ENCODE measurements around the gene SZRD1.
A peak's percentile ranks its signal among the peaks of the same experiment; 100 is the strongest.

The SZRD1 gene

GRCh38 chr1:16397120-16397519, 30.1 kb downstream of the SZRD1 start:
- no peak for DNase-seq

- no peak for DNase-seq
Measured at GRCh38 chr1:16398371-16398953, 31.4 kb downstream of the SZRD1 start.

GRCh38 chr1:16402742-16403141, 35.7 kb downstream of the SZRD1 start:
- DNase-seq: no peak

GRCh38 chr1:16405441-16405840, 38.4 kb downstream of the SZRD1 start:
- no peak for DNase-seq

GRCh38 chr1:16406868-16407267, 39.8 kb downstream of the SZRD1 start:
- DNase-seq: no peak

- no peak for DNase-seq
Measured at GRCh38 chr1:16409536-16410152, 42.6 kb downstream of the SZRD1 start.

- no peak for DNase-seq
Measured at GRCh38 chr1:16410803-16411202, 43.8 kb downstream of the SZRD1 start.

GRCh38 chr1:16413191-16413590, 46.1 kb downstream of the SZRD1 start:
- DNase-seq: no peak

GRCh38 chr1:16418823-16419425, 51.9 kb downstream of the SZRD1 start:
- DNase-seq: no peak

GRCh38 chr1:16420424-16421118, 53.5 kb downstream of the SZRD1 start:
- peak; percentile 75 for DNase-seq

- DNase-seq: no peak
Measured at GRCh38 chr1:16421201-16421600, 54.2 kb downstream of the SZRD1 start.

GRCh38 chr1:16422041-16422440, 55.0 kb downstream of the SZRD1 start:
- no peak for DNase-seq

- no peak for DNase-seq
Measured at GRCh38 chr1:16425125-16426025, 58.3 kb downstream of the SZRD1 start.

- no peak for DNase-seq
Measured at GRCh38 chr1:16430606-16431005, 63.6 kb downstream of the SZRD1 start.

GRCh38 chr1:16433030-16433429, 66.0 kb downstream of the SZRD1 start:
- DNase-seq: no peak

GRCh38 chr1:16434007-16434406, 67.0 kb downstream of the SZRD1 start:
- no peak for DNase-seq

- DNase-seq: no peak
Measured at GRCh38 chr1:16434501-16434900, 67.5 kb downstream of the SZRD1 start.

GRCh38 chr1:16436946-16437474, 70.0 kb downstream of the SZRD1 start, which contains the start of gene SPATA21:
TSS of gene SPATA21 (minus strand) at chr1:16437424. CDS start at chr1:16431371, 6,053 bp downstream.
- DNase-seq: no peak

- DNase-seq: no peak
Measured at GRCh38 chr1:16438516-16438915, 71.5 kb downstream of the SZRD1 start.

GRCh38 chr1:16438924-16439323, 71.9 kb downstream of the SZRD1 start:
- no peak for DNase-seq

GRCh38 chr1:16440131-16440469, 73.1 kb downstream of the SZRD1 start:
- DNase-seq: no peak

- DNase-seq: peak; percentile 90
Measured at GRCh38 chr1:16440470-16441281, 73.6 kb downstream of the SZRD1 start, which contains the start of gene NECAP2. TSS of gene NECAP2 (plus strand) at chr1:16440724. CDS start at chr1:16440762, 38 bp downstream.
